ENCODE measurements around the gene CISH. TPM values are rescaled to one million over a fixed set of nuclear protein-coding genes. Genes with fewer than 3 reads are reported as not detected.

CISH gene
- total RNA-seq, 1 experiment from 2014 or later = 0.57 TPM

- no peak for TF ChIP-seq REST (IDR thresholded peaks at IDR 0.05; ENCODE audit: insufficient read depth in 1 of 2, low read depth in 2 of 2, low read length in 1 of 2)
- TF ChIP-seq POLR2AphosphoS5 (IDR thresholded peaks at IDR 0.05; ENCODE audit: low read depth, low read length) = no peak
- TF ChIP-seq CTCF (IDR thresholded peaks at IDR 0.05) = no peak
- intact Hi-C loops (cut with micrococcal nuclease; ENCODE audit: unreplicated experiment) = no loop called here
- no peaks in the 10 kb centered on the region for H3K9me3 ChIP-seq (ENCODE audit: control insufficient read depth, insufficient read depth, low read depth, low read length)
- in situ Hi-C loops (cut with HindIII; ENCODE audit: low pct_unique_long_range_greater_than_20kb, low sequenced_read_pairs) = no loop called here
- POLR2A ChIA-PET = no interaction called here
- no peaks in the 10 kb centered on the region for H3K4me1 ChIP-seq (ENCODE audit: control insufficient read depth, insufficient read depth, low read length)
- no peaks in the 10 kb centered on the region for H3K27me3 ChIP-seq (ENCODE audit: control insufficient read depth, insufficient read depth, low read length)
- ATAC-seq (no peak), DNase-seq (ENCODE audit: low read depth, low spot score) (no peak)
- H3K4me3 ChIP-seq (ENCODE audit: low read depth in 2 of 2, low read length in 2 of 2) = no peak overlapping the region
- no peaks in the 10 kb centered on the region for H3K36me3 ChIP-seq (ENCODE audit: control insufficient read depth, insufficient read depth, low read length)
- H3K27ac ChIP-seq (ENCODE audit: low read length) = no peak overlapping the region
- CTCF ChIA-PET = no interaction called here
- BruUV-seq (replicated peaks) = no TSS peak
Observed at GRCh38 chr3:50658831-50659230, 47.3 kb upstream of the CISH start.

GRCh38 chr3:50658416-50658815 lies 46.8 kb upstream of the CISH start:
- no peak overlapping the region for H3K27ac ChIP-seq (ENCODE audit: low read length)
- intact Hi-C loops (cut with micrococcal nuclease; ENCODE audit: unreplicated experiment) (no loop called here), in situ Hi-C loops (cut with HindIII; ENCODE audit: low pct_unique_long_range_greater_than_20kb, low sequenced_read_pairs) (no loop called here)
- no TSS peak for BruUV-seq (replicated peaks)
- DNase-seq (ENCODE audit: low read depth, low spot score) = no peak
- no peak overlapping the region for H3K4me3 ChIP-seq (ENCODE audit: low read depth in 2 of 2, low read length in 2 of 2)
- no peak for ATAC-seq
- no peaks in the 10 kb centered on the region for H3K9me3 ChIP-seq (ENCODE audit: control insufficient read depth, insufficient read depth, low read depth, low read length)
- ChIA-PET POLR2A (no interaction called here), CTCF (no interaction called here)
- no peak for TF ChIP-seq SIN3A (IDR thresholded peaks at IDR 0.05; ENCODE audit: borderline replicate concordance, insufficient read depth, low read depth, low read length)
- TF ChIP-seq REST (IDR thresholded peaks at IDR 0.05; ENCODE audit: insufficient read depth in 1 of 2, low read depth in 2 of 2, low read length in 1 of 2) = no peak
- no peak for TF ChIP-seq CTCF (IDR thresholded peaks at IDR 0.05)
- H3K4me1 ChIP-seq (ENCODE audit: control insufficient read depth, insufficient read depth, low read length) = no peaks in the 10 kb centered on the region
- no peaks in the 10 kb centered on the region for H3K36me3 ChIP-seq (ENCODE audit: control insufficient read depth, insufficient read depth, low read length)
- H3K27me3 ChIP-seq (ENCODE audit: control insufficient read depth, insufficient read depth, low read length) = no peaks in the 10 kb centered on the region
